Measurements from ENCODE around the gene PRSS36. TPM values are rescaled to one million over a fixed set of nuclear protein-coding genes. Genes with fewer than 3 reads are reported as not detected.

PRSS36 gene
- total RNA-seq, 1 experiment from 2014 or later = 1.7 TPM

DNA sequence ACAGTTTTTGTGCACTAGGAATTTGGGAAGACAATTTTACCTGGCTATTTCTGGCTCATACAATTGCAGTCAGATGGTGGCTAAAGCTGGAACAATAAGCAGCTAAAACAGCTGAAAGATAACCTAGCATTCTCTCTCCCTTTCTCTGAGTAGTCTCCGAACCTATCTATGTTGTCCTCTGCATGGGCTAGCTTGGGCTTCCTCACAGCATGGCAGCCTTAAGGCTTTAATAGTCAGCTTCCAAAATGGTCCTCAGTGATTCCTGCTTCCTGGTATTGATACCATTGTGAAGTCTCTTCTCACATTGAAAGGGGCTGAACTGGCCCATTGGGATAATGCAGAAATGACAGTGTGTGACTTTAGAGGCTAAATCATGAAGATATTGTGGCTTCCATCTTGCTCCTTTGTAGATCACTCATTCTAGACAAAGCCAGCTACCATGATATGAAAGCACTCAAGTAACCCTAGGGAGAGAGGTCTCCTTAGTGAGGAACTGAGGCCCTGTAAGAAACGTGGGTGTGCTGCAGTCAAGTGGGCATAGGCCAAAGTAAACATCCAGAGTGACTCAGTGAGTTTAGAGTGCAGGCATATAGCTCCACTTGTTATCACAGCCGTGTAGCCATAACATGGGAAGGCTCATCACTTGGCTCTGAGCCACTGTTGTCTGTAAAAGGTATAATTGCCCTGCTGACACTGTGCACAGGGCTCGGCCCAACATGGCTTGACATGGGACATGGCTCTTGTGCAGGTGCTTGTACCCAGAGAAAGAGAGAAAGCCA, 49.8 kb downstream of the PRSS36 start:
- H3K9me3 ChIP-seq = peaks cover 5% of the 10 kb centered on the region; the same call in 1 of the 2 replicates
- H3K36me3 ChIP-seq = peaks cover 3% of the 10 kb centered on the region
- no peaks in the 10 kb centered on the region for H3K27me3 ChIP-seq
- H3K4me3 ChIP-seq = no peak overlapping the region
- no peak for DNase-seq

DNA sequence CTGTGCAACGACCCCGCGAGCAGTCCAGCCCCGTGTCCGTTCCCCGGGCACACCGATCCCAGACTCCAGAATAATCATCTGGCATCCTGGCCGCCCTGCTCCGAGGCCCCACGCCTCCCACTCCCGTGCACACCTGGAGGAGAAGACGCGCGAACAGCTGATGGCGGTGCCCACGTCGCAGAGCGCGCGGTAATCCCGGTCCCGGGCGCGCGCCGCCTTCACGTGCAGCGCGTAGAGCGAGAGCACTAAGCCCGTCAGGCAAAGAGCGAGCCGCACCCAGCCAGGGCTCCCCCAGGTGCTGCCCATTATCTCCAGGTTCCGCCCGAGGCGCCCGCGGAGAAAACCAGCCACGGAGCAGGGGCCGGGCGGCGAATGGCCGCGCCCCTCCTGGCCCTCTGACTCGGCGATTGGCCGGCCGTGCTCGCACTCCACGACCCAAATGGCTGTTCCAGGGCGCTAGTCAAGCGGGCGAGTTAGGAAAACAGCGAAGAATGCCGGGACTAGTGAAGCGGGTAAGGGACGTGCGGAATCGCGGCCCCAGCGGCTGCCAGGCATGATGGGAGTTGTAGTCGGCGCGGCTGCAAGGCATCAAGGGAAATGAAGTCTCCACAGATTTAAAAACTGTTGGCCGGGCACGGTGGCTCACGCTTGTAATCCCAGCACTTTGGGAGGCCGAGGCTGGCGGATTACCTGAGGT, 55.3 kb downstream of the PRSS36 start, which contains the start of gene VKORC1:
TSS of gene VKORC1 (minus strand) at position 374 of the 697 bp plus-strand sequence. CDS start at position 306, 68 bp downstream.
- H3K36me3 ChIP-seq = peaks cover 15% of the 10 kb centered on the region
- DNase-seq = peak; percentile 99
- H3K9me3 ChIP-seq = no peaks in the 10 kb centered on the region; the same call in 1 of the 2 replicates
- H3K27me3 ChIP-seq = no peaks in the 10 kb centered on the region
- peak within 1 kb of the TSS; percentile 84 for H3K4me3 ChIP-seq

DNA sequence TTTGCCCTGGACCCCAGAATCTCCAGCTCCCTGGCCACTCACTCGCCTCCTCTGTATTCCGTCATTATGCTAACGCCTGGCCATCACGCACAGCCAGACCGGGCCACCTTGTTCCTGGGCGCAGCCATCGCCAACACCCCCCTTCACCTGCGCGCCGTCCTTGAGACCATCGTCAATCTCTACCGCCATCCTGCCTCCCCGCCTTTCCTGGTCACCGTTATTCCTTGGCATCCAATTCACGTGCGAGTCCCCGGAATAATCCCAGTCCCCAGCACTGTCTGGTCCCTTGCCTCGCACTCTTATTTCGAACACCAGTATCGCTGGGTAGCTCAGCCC, 55.8 kb downstream of the PRSS36 start:
- Histone ChIP-seq H3K27me3 (no peaks in the 10 kb centered on the region), H3K9me3 (no peaks in the 10 kb centered on the region; the same call in 1 of the 2 replicates), H3K36me3 (peaks cover 19% of the 10 kb centered on the region), H3K4me3 (peak overlapping the region; percentile 84)
- no peak for DNase-seq

DNA sequence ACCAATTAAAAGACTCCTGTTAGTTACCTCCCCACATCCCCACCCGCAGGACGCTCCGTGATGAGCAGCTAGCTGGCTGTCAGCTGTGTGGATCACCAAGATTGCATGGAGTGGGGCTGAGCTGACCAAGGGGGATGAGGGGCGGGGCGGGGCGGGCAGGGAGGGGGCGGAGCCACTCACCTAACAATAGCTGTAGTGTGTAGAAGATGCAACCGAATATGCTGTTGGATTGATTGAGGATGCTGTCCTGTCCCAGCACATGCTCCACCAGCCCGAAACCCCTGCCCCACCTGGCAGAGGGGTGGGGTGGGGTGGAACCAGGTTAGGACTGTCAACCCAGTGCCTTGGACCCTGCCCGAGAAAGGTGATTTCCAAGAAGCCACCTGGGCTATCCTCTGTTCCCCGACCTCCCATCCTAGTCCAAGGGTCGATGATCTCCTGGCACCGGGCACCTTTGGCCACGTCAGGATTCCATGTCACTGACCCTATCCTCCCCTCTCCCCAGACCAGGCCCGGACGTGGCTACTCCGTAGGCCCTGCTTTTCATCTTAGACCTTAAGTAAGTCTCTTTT, 56.6 kb downstream of the PRSS36 start:
- DNase-seq = peak; percentile 56
- peaks cover 28% of the 10 kb centered on the region for H3K36me3 ChIP-seq

DNA sequence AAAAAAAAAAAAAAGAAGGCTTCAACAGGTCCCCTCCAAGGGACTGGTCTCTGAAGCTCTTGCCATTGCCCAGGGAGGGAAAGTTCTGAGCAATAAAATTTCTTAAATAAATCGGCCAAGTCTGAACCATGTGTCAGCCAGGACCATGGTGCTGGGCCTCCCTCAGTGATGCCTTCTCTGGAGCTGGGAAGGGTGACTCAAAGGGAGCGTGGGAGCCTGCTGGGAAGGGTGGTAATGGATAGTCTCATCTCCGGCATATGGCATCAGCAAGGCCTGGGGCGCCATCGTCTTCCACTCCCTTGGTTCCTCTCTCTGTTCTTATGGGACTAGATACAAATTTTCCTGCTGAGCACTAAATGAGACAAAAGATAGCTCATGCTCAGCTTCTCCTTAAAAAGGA, 57.5 kb downstream of the PRSS36 start:
- no peak overlapping the region for H3K4me3 ChIP-seq
- peaks cover 31% of the 10 kb centered on the region for H3K36me3 ChIP-seq
- no peaks in the 10 kb centered on the region; the same call in 1 of the 2 replicates for H3K9me3 ChIP-seq
- no peaks in the 10 kb centered on the region for H3K27me3 ChIP-seq
- DNase-seq = no peak

More for the DNA sequence above, 56.6 kb downstream of the PRSS36 start:
- Histone ChIP-seq H3K27me3 (no peaks in the 10 kb centered on the region), H3K4me3 (peak overlapping the region; percentile 84), H3K9me3 (no peaks in the 10 kb centered on the region; the same call in 1 of the 2 replicates)

DNA sequence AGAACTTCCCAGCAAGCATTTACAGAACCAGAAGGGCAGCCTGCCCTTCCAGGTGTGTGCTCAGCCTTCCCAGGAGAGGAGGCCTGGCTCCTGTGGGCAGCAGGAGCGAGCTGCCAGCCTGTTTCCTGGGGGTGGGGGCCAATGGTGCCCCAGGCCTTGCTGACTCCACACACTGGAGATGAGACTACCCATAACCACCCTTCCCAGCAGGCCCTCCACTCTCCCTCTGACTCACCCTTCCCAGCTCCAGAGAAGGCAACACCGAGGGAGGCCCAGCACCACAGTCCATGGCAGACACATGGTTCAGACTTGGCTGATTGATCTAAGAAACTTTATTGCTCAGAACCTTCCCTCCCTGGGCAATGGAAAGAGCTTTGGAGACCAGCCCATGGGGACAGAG, 59.3 kb downstream of the PRSS36 start:
- no peaks in the 10 kb centered on the region for H3K27me3 ChIP-seq
- H3K36me3 ChIP-seq = peaks cover 40% of the 10 kb centered on the region
- no peaks in the 10 kb centered on the region for H3K9me3 ChIP-seq
- DNase-seq = peak; percentile 79
- no peak overlapping the region for H3K4me3 ChIP-seq

DNA sequence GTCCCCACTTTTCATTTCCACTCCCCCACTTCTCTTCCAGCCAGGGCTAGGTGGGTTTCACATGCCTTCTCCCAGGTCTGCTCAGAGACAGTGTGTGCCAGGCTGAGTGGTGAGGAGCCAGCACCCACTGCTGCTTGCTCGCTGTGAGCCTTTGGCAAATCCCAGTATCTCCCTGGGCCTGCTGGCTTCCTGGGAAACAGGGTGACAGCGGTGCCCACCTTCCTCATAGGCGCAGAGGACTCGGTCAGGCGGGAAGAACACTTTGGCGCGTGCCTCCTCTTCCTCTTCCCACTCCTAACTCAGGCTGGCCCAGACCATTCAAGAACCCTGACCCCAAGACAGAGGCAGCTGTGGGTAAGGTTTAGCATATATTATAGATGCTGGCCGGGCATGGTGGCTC, 60.7 kb downstream of the PRSS36 start:
- Histone ChIP-seq H3K36me3 (peaks cover 46% of the 10 kb centered on the region), H3K9me3 (no peaks in the 10 kb centered on the region), H3K4me3 (no peak overlapping the region), H3K27me3 (no peaks in the 10 kb centered on the region)
- DNase-seq = no peak

Other genes with a start within 250 kb of the PRSS36 start
- gene FBXL19, start 226.5 kb downstream of the PRSS36 start, total RNA-seq (2014; rRNA removed; shearing (Covaris generic); ENCODE audit: low replicate concordance) = 19.5 and 31.2 TPM in 2 replicates
- gene ORAI3, start 201.0 kb downstream of the PRSS36 start, total RNA-seq (2014; rRNA removed; shearing (Covaris generic); ENCODE audit: low replicate concordance) = 4.1 and 4.2 TPM in 2 replicates
- gene SETD1A, start 192.3 kb downstream of the PRSS36 start, total RNA-seq (2014; rRNA removed; shearing (Covaris generic); ENCODE audit: low replicate concordance) = 0.17 and 0.76 TPM in 2 replicates
- gene HSD3B7, start 164.9 kb downstream of the PRSS36 start, total RNA-seq (2014; rRNA removed; shearing (Covaris generic); ENCODE audit: low replicate concordance) = 2.1 and 5.0 TPM in 2 replicates
- gene STX1B, start 139.4 kb downstream of the PRSS36 start, total RNA-seq (2014; rRNA removed; shearing (Covaris generic); ENCODE audit: low replicate concordance) = not detected in 2 replicates
- 31.6 and 47.1 TPM in 2 replicates for gene STX4, start 116.5 kb downstream of the PRSS36 start, total RNA-seq (2014; rRNA removed; shearing (Covaris generic); ENCODE audit: low replicate concordance)
- gene ZNF668, start 75.8 kb downstream of the PRSS36 start, total RNA-seq (2014; rRNA removed; shearing (Covaris generic); ENCODE audit: low replicate concordance) = 34.1 and 47.4 TPM in 2 replicates
- gene ZNF646, start 75.6 kb downstream of the PRSS36 start, total RNA-seq (2014; rRNA removed; shearing (Covaris generic); ENCODE audit: low replicate concordance) = 11.4 and 11.5 TPM in 2 replicates
- 1.7 and 1.9 TPM in 2 replicates for gene PRSS53, start 61.1 kb downstream of the PRSS36 start, total RNA-seq (2014; rRNA removed; shearing (Covaris generic); ENCODE audit: low replicate concordance)
- gene VKORC1, start 55.3 kb downstream of the PRSS36 start, total RNA-seq (2014; rRNA removed; shearing (Covaris generic); ENCODE audit: low replicate concordance) = 146 and 155 TPM in 2 replicates
- gene BCKDK, start 41.7 kb downstream of the PRSS36 start, total RNA-seq (2014; rRNA removed; shearing (Covaris generic); ENCODE audit: low replicate concordance) = 24.1 and 42.5 TPM in 2 replicates
- gene KAT8, start 32.4 kb downstream of the PRSS36 start, total RNA-seq (2014; rRNA removed; shearing (Covaris generic); ENCODE audit: low replicate concordance) = 59.1 and 78.2 TPM in 2 replicates
- not detected in 2 replicates for gene PRSS8, start 14.3 kb downstream of the PRSS36 start, total RNA-seq (2014; rRNA removed; shearing (Covaris generic); ENCODE audit: low replicate concordance)
- 14.5 and 17.2 TPM in 2 replicates for gene FUS, start 30.1 kb upstream of the PRSS36 start, total RNA-seq (2014; rRNA removed; shearing (Covaris generic); ENCODE audit: low replicate concordance)
- not detected in 2 replicates for gene PYCARD, start 52.7 kb upstream of the PRSS36 start, total RNA-seq (2014; rRNA removed; shearing (Covaris generic); ENCODE audit: low replicate concordance)
- gene TRIM72, start 64.1 kb upstream of the PRSS36 start, total RNA-seq (2014; rRNA removed; shearing (Covaris generic); ENCODE audit: low replicate concordance) = not detected in 2 replicates
- not detected in 2 replicates for gene PYDC1, start 67.1 kb upstream of the PRSS36 start, total RNA-seq (2014; rRNA removed; shearing (Covaris generic); ENCODE audit: low replicate concordance)
- gene ITGAM, start 109.9 kb upstream of the PRSS36 start, total RNA-seq (2014; rRNA removed; shearing (Covaris generic); ENCODE audit: low replicate concordance) = not detected in 2 replicates
- gene ITGAX, start 205.1 kb upstream of the PRSS36 start, total RNA-seq (2014; rRNA removed; shearing (Covaris generic); ENCODE audit: low replicate concordance) = 0.46 TPM in 1 of 2 replicates, not detected in the other
- gene ITGAD, start 243.3 kb upstream of the PRSS36 start, total RNA-seq (2014; rRNA removed; shearing (Covaris generic); ENCODE audit: low replicate concordance) = not detected in 2 replicates